ENCODE data around the gene KLHL6. TPM values are rescaled to one million over a fixed set of nuclear protein-coding genes. Genes with fewer than 3 reads are reported as not detected.
A peak's percentile ranks its signal among the peaks of the same experiment; 100 is the strongest.

The KLHL6 gene
- total RNA-seq, 1 experiment from 2014 or later, result 0.11 TPM

DNA sequence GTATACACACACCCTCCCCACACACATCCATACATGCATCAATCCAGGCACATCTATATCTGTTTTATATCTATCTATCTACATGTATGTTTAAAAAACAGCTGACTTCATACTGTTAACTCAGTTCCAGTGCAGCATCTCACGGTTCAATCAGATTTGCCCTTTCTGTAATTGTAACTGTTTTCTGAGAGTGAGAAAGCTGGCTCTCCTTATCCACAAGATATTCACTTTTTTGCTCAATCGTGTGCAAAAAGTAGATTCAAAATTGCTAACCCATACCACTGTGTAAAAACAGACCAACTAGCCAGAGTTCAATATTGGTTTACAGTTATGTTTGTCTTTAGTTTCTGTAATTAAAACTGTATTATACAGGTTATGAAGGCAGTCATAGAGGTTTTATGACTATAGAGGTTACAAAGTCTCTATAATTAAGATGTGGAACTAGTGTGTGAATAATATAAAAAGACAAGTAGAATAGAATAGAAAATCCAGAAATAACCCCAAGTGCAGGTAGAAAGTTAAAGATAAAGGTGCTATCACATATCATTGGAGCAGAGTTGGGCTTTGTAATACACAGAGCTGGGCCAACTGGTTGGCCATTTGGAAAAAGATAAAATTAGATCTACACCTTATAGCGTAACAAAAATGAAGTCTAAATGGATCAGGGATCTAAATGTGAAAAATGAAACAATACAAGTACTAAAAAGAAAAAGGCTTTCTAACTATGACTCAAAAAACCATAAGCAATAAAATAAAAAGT lies 107.0 kb downstream of the KLHL6 start:
- H3K36me3 Mint-ChIP-seq, result peaks cover 18% of the 10 kb centered on the region
- POLR2A ChIA-PET, result interaction anchor here (1.3 kb wide), 1 partner anchor 20 kb away, joined by 3 read pairs; the partner anchor contains the start of gene MCF2L2
- peaks cover 13% of the 10 kb centered on the region for H3K9me3 Mint-ChIP-seq
- H3K27me3 Mint-ChIP-seq (ENCODE audit: low read depth), result no peaks in the 10 kb centered on the region
- H3K4me1 Mint-ChIP-seq, result peaks cover 17% of the 10 kb centered on the region
- H3K4me3 Mint-ChIP-seq, result peak overlapping the region; percentile 99
- DNase-seq (ENCODE audit: low spot score), result no peak
- H3K27ac Mint-ChIP-seq, result no peak overlapping the region; the same call in 1 of the 2 replicates
- TF ChIP-seq CREB1 (CRISPR knock-in tag; IDR thresholded peaks at IDR 0.05) (no peak), TEAD1 (CRISPR knock-in tag; IDR thresholded peaks at IDR 0.05) (no peak), NFE2L1 (CRISPR knock-in tag; IDR thresholded peaks at IDR 0.05) (no peak), ARID4B (CRISPR knock-in tag; IDR thresholded peaks at IDR 0.05; ENCODE audit: borderline replicate concordance) (no peak), ATF3 (CRISPR knock-in tag; conservative IDR thresholded peaks at IDR 0.05) (no peak), USF1 (CRISPR knock-in tag; IDR thresholded peaks at IDR 0.05) (no peak), HMGA2 (CRISPR knock-in tag; IDR thresholded peaks at IDR 0.05) (no peak), SP1 (CRISPR knock-in tag; conservative IDR thresholded peaks at IDR 0.05) (no peak), FOXK1 (CRISPR knock-in tag; IDR thresholded peaks at IDR 0.05) (no peak), PRDM15 (CRISPR knock-in tag; IDR thresholded peaks at IDR 0.05) (no peak), SMAD4 (CRISPR knock-in tag; IDR thresholded peaks at IDR 0.05) (no peak), ZNF232 (CRISPR knock-in tag; IDR thresholded peaks at IDR 0.05) (no peak), ZNF219 (CRISPR knock-in tag; IDR thresholded peaks at IDR 0.05; ENCODE audit: borderline replicate concordance) (no peak), OVOL2 (CRISPR knock-in tag; IDR thresholded peaks at IDR 0.05; ENCODE audit: borderline replicate concordance) (no peak), NR2C2 (CRISPR knock-in tag; IDR thresholded peaks at IDR 0.05) (no peak), ZMAT4 (CRISPR knock-in tag; IDR thresholded peaks at IDR 0.05) (no peak), SMAD3 (CRISPR knock-in tag; IDR thresholded peaks at IDR 0.05; ENCODE audit: borderline replicate concordance) (no peak), ZNF317 (CRISPR knock-in tag; IDR thresholded peaks at IDR 0.05; ENCODE audit: borderline replicate concordance, low read depth) (no peak)
- TF ChIP-seq, protein P1, sequence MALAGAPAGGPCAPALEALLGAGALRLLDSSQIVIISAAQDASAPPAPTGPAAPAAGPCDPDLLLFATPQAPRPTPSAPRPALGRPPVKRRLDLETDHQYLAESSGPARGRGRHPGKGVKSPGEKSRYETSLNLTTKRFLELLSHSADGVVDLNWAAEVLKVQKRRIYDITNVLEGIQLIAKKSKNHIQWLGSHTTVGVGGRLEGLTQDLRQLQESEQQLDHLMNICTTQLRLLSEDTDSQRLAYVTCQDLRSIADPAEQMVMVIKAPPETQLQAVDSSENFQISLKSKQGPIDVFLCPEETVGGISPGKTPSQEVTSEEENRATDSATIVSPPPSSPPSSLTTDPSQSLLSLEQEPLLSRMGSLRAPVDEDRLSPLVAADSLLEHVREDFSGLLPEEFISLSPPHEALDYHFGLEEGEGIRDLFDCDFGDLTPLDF (CRISPR knock-in tag; IDR thresholded peaks at IDR 0.05), result no peak
- TF ChIP-seq, protein P2, sequence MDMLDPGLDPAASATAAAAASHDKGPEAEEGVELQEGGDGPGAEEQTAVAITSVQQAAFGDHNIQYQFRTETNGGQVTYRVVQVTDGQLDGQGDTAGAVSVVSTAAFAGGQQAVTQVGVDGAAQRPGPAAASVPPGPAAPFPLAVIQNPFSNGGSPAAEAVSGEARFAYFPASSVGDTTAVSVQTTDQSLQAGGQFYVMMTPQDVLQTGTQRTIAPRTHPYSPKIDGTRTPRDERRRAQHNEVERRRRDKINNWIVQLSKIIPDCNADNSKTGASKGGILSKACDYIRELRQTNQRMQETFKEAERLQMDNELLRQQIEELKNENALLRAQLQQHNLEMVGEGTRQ (CRISPR knock-in tag; IDR thresholded peaks at IDR 0.05), result no peak
- ATAC-seq, result no peak
- CTCF ChIA-PET, result interaction anchor here (1.3 to 2.0 kb wide), 2 partner anchors 21 to 31 kb away, joined by 5 to 6 read pairs; no protein-coding TSS in a partner anchor
